GM13976 (cell line): ENCODE measurements around the gene GTPBP2.

Experiments used
- DNase-seq: peaks from one replicate; pipeline ENCODE4 v3.0.0; 2012; ENCODE audit warnings: low spot score
- in situ Hi-C: fragments of 300-500 bp; cut with MboI; formaldehyde crosslinking; loops from one replicate; pipeline ENCODE4 v1.12.0; 2022; ENCODE audit warnings: low sequenced_read_pairs, mixed read lengths, inconsistent platforms; ENCODE audit not compliant: unreplicated experiment
- TF ChIP-seq, protein P1 (sequence below): IDR thresholded peaks from 2 replicates; pipeline ENCODE4 v1.5.1; 2012; ENCODE audit warnings: borderline replicate concordance, mild to moderate bottlenecking; ENCODE audit not compliant: insufficient read depth; ENCODE audit errors: extremely low read depth, missing control alignments, control extremely low read depth

Gene GTPBP2

DNA sequence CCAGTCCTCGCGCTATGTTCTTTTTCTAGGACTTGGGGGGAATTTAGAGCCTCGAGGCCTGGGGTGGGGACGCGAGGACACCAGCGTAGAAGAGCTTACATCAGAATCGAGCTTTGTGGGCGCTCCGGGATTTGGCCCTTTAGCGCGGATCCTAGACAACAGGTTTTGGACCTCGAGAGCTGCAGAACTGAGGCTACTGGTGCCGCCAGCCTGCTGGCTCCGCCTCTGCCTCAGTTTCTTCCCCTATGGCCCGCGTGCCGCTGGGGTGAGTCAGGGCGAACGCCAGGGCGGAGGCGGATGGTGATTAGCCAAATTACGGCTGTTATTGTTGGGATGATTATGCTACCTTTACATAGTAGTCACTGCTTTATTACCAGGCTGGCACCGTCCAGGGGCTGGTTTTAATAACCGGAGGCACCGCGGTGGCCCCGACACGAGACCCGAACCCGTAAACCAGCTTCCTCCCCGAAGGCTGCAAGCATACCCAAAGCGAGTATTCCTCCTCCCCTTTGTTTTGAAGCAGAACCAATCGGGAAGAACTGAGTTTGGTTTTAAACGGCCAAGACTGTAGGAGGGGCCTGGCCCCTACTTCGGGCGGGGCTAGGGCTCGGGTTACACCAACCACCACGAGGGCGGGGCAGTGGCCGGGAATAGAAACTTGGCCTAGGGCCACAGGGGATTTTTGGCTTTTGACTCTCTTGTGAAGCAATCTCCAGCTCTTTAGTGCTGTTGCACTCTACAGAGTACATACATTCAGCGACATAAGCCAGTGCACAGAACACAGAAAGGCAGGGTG lies 639 bp upstream of the GTPBP2 start:
- in situ Hi-C loops, result no loop called here
- DNase-seq, result peak; percentile 98
- TF ChIP-seq, protein P1, sequence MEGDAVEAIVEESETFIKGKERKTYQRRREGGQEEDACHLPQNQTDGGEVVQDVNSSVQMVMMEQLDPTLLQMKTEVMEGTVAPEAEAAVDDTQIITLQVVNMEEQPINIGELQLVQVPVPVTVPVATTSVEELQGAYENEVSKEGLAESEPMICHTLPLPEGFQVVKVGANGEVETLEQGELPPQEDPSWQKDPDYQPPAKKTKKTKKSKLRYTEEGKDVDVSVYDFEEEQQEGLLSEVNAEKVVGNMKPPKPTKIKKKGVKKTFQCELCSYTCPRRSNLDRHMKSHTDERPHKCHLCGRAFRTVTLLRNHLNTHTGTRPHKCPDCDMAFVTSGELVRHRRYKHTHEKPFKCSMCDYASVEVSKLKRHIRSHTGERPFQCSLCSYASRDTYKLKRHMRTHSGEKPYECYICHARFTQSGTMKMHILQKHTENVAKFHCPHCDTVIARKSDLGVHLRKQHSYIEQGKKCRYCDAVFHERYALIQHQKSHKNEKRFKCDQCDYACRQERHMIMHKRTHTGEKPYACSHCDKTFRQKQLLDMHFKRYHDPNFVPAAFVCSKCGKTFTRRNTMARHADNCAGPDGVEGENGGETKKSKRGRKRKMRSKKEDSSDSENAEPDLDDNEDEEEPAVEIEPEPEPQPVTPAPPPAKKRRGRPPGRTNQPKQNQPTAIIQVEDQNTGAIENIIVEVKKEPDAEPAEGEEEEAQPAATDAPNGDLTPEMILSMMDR, result no peak

DNA sequence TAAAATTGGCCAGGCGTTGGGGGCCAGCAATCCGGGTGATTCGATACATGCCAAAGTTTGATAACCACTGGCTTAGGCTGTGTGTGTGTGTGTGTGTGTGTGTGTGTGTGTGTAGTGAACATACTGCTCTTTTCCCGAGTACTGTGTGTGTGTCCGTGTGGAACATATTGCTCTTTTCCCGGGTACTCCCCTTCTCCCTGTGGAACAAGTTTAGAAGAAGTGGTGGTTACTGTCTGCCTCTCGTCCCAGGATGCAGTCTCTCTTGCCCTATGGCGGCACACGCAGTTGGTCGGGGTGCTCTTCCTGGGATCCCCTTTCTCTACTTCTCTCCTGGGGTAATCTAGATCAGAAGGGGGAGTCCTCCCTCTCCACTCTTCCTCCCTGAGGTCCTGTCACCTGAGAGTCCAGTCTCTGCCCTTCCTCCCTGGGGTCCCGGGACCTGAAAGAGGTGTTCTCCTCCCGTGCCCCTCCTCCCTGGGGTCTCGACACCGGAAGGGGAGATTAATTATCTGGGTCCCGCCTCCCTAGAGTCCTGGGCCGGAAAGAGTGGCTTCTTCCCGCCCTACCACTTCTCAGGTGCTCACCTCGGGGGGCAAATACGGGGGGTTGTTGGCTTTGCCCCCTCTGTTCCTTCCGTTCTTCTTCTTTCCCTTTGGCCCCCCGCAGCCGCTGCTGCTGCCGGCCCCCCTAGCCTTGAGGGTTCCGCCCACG lies 516 bp downstream of the GTPBP2 start:
- in situ Hi-C loops, result no loop called here
- TF ChIP-seq, protein P1, result no peak
- peak; percentile 68 for DNase-seq

DNA sequence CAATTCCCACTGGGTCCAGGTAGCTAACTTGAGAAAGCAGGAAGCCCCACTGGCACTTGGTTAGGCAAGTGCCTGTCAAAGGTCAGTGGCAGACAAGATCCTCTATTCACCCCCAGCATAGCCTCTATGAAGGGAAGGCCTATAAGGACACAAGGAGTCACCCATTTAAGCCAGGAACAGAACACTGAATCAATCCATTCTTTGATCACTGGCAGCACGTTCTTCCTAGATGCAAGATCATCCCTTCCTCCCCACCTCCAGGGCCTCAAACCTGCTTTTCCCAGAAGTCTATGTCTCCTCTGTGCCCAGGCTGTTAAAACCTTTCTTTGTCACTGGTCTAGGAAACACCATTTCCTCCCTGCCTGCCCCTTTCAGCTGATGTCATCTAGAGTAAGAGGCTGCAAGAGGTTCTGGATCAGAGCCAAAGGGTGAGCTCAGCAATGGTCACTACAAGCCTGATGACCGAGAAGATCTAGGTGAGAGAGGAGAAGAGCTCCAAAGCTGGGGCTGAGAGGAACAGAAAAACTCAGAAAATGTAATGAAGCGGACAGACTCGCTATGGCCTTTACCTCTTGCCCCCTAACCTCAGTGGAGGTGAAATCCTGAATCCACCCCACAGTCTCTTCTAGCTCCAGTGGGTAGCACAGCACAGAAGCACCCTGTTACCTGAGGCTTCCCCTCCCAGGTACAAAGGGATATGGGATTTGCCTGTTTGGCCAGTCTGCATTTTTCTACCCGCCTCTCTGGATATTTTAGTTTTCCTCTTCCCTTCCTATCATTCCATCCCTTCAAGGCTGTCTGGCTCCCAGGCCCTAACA lies 1.8 kb downstream of the GTPBP2 start:
- in situ Hi-C loops, result no loop called here
- TF ChIP-seq, protein P1, result no peak
- DNase-seq, result peak; percentile 47

DNA sequence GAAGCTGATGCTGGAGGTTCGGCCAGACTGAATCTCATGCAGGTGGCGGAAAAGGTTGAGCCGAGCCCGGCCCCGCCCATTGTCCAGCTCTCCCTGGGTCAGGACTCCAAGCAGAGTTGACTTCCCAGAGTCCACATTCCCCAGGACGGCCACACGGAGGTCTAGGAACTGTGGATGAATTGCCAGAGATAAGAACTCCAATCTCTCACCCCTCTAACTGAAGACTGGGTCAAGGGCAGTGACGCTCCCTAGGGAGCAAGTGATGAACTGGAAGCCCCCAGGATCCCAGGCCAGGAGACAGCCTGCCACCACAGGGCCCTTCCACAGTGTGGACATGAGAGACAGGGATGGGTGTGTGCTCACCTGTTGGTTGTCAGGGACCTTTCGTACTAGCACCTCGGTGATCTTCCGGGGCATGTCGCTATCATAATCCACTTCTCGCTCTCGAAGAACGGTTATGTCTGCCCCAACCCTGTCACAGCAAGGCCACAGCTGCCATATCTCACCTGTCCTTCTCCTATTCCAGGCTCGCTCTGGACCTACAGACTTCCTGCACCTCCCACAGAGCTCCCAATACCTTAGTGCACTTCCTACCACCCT lies 3.6 kb downstream of the GTPBP2 start:
- DNase-seq, result no peak
- in situ Hi-C loops, result no loop called here

DNA sequence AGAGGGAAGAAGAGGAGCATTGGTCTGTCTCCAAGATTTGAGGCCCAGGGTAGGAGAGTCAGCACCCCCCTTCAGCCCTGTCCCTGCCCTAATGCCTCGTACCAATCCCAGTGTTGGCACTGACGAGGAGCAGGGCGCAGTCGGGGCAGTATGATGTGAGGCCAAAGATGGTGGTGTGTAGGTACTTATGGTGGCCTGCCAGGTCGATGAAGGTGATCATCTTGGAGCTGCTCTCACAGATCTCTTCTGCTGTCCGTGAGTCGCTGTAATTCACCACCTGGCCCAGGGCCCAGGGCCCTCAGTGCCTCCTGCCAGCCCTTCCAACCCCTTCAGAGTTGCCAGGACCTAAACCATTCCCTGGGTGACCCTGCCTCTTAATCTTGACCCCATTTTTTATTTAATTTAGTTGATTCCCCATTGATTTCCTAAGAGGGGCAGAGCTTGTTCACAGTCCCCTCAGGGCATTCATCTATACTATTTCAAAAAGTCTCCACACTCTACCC lies 4.2 kb downstream of the GTPBP2 start:
- in situ Hi-C loops, result no loop called here
- TF ChIP-seq, protein P1, result no peak
- no peak for DNase-seq

More for the DNA sequence above, 3.6 kb downstream of the GTPBP2 start:
- TF ChIP-seq, protein P1, result no peak
